Stomach (tissue), 9 donors: Measurements from ENCODE around the gene SMAD5. TPM values are rescaled to one million over a fixed set of nuclear protein-coding genes. Genes with fewer than 3 reads are reported as not detected.

Experiments used
- DNase-seq, 2 donors: peaks; one replicate each; pipeline versions ENCODE4 v3.0.0 to v3.0.0-alpha.2; 2013 to 2019
- H3K27ac ChIP-seq, 5 donors: fragments of 200-600 bp in 4 of 5; sonication (generic) in 4 of 5; one replicate each; pipeline ENCODE4 v1.5.1; 2013 to 2019; ENCODE audit warnings: mild to moderate bottlenecking in 1 of 5, moderate library complexity in 1 of 5
- H3K27me3 ChIP-seq, 3 donors: fragments of 200-600 bp; sonication (generic); one replicate each; pipeline ENCODE4 v1.5.1; 2017 to 2019; ENCODE audit warnings: mixed run types in 1 of 3
- H3K36me3 ChIP-seq, 4 donors: fragments of 200-600 bp; sonication (generic); 1 replicate in 3 of 4; 2 replicates in 1 of 4; pipeline ENCODE4 v1.5.1; 2016 to 2019
- H3K4me1 ChIP-seq, 4 donors: fragments of 200-600 bp; sonication (generic); one replicate each; pipeline ENCODE4 v1.5.1; 2016 to 2019
- H3K4me3 ChIP-seq, 4 donors: fragments of 200-600 bp; sonication (generic) in 3 of 4; one replicate each; pipeline ENCODE4 v1.5.1; 2016 to 2019; ENCODE audit warnings: mild to moderate bottlenecking in 1 of 4
- H3K9me3 ChIP-seq, 4 donors: fragments of 200-600 bp; sonication (generic); one replicate each; pipeline ENCODE4 v1.5.1; 2016 to 2019
- EP300 ChIP-seq: sonication (generic); formaldehyde crosslinking; IDR thresholded peaks from one replicate; pipeline ENCODE4 v1.6.1; 2017; ENCODE audit warnings: antibody characterized with exemption
- POLR2A ChIP-seq, 4 donors: fragments of 450-650 bp; IDR thresholded peaks; one replicate each; pipeline ENCODE4 v1.6.1; 2016; ENCODE audit warnings: antibody characterized with exemption in 4 of 4, control low read depth in 2 of 4, mild to moderate bottlenecking in 1 of 4, moderate library complexity in 1 of 4
- POLR2AphosphoS5 ChIP-seq, 3 donors: sonication (generic); formaldehyde crosslinking; IDR thresholded peaks; one replicate each; pipeline ENCODE4 v1.6.1; 2016; ENCODE audit warnings: antibody characterized with exemption in 3 of 3
- WGBS, 5 donors: extraction: QIAGEN DNeasy Blood & Tissue Kit in 3 of 5; methylation state at CpG; one replicate each; pipeline versions ENCODE4 v1.1.5 to v1.1.7; 2013 to 2018; 5-methylcytosine and 5-hydroxymethylcytosine counted together
- intact Hi-C: fragments of 100-400 bp; cut with DNase I; formaldehyde crosslinking; loops from one replicate; pipeline ENCODE4 v1.15.1; 2023; ENCODE audit warnings: low total_unique reads
- polyA plus RNA-seq, 3 donors: library from polyadenylated mRNA; stranded (reverse); fragments of 200-250 nt; gene quantifications; one replicate each; pipeline ENCODE4 v1.2.3, GENCODE V29; 2013
- total RNA-seq, 5 donors: library from RNA; depleted of rRNA; stranded (reverse); fragments of >200 nt; gene quantifications; one replicate each; pipeline versions ENCODE4 v1.1.0 to v1.2.3, GENCODE V29; 2014 to 2016
- TF ChIP-seq, protein P1 (sequence below), 7 experiments: fragments of 450-650 bp in 4 of 7; fragments of 200-600 bp in 3 of 7; sonication (generic) in 3 of 7; IDR thresholded peaks; one replicate each; pipeline ENCODE4 v1.5.1; 2016 to 2019; ENCODE audit warnings: antibody characterized with exemption in 7 of 7, control low read depth in 2 of 7, mild to moderate bottlenecking in 1 of 7
- donor health status: healthy with polysubstance abuse.
- donor health status: Bipolar disorder and iron deficiency.
- donor health status: healthy.

Gene SMAD5
- total and polyA plus RNA-seq, 8 donors: 6.8 to 220 (median 24.0) TPM

DNA sequence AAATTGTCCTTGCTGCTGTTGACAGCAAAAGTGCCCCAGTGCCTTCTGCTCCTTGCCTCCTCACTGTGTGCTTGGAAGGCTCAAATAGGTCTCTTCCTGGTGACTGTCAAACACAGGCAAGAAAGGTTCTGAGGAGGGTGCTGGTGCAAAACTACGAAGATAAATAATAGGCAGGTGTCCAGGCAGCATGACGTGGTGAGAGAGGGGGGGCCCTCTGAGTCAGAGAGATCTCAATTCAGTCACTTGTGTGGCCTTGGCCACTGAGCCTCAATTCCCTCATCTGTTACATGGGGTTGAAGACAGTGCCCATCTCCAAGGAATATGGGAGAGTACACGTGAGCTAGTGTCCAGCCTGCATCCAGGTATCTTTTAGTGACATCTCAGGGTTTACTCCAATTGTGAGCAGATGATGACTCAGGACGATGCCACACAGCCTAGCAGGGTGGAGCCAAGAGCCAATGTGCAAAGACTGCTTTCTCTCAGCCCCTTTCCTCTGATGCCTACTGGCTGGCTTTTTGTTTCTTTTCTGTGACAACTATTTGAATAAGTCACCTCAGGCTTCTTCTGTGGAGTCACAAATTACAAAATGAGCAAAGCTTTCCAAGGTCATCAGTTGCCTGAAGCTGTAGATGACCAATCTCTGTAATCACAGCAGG is 90.1 kb downstream of the SMAD5 start:
- DNase-seq: no peak
- TF ChIP-seq POLR2AphosphoS5 (IDR thresholded peaks at IDR 0.05): no peak
- no peak for TF ChIP-seq POLR2A (IDR thresholded peaks at IDR 0.05)
- no peak for TF ChIP-seq EP300
- TF ChIP-seq, protein P1, sequence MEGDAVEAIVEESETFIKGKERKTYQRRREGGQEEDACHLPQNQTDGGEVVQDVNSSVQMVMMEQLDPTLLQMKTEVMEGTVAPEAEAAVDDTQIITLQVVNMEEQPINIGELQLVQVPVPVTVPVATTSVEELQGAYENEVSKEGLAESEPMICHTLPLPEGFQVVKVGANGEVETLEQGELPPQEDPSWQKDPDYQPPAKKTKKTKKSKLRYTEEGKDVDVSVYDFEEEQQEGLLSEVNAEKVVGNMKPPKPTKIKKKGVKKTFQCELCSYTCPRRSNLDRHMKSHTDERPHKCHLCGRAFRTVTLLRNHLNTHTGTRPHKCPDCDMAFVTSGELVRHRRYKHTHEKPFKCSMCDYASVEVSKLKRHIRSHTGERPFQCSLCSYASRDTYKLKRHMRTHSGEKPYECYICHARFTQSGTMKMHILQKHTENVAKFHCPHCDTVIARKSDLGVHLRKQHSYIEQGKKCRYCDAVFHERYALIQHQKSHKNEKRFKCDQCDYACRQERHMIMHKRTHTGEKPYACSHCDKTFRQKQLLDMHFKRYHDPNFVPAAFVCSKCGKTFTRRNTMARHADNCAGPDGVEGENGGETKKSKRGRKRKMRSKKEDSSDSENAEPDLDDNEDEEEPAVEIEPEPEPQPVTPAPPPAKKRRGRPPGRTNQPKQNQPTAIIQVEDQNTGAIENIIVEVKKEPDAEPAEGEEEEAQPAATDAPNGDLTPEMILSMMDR (IDR thresholded peaks at IDR 0.05): no peak
- Histone ChIP-seq H3K36me3 (no peaks in the 10 kb centered on the region), H3K27ac (no peak overlapping the region), H3K4me1 (no peaks in the 10 kb centered on the region), H3K27me3 (peaks cover 0 to 23% (median 0%) of the 10 kb centered on the region in 3 donors), H3K9me3 (peaks cover 0 to 24% (median 19%) of the 10 kb centered on the region in 4 donors), H3K4me3 (no peak overlapping the region)
- intact Hi-C loops: no loop called here
- 53 to 67% (median 59%) methylated on average over 4 of the region's 4 CpGs for WGBS, 5 donors

- intact Hi-C loops: no loop called here
- Histone ChIP-seq H3K4me3 (no peak overlapping the region), H3K4me1 (no peaks in the 10 kb centered on the region), H3K27ac (no peak overlapping the region), H3K9me3 (peaks cover 0 to 8% (median 3%) of the 10 kb centered on the region in 4 donors), H3K36me3 (no peaks in the 10 kb centered on the region), H3K27me3 (peaks cover 0 to 35% (median 0%) of the 10 kb centered on the region in 3 donors)
- no peak for DNase-seq
- WGBS, 5 donors: 35 to 50% (median 43%) methylated on average over 2 of the region's 2 CpGs
- TF ChIP-seq, protein P1 (IDR thresholded peaks at IDR 0.05): no peak
- TF ChIP-seq POLR2A (IDR thresholded peaks at IDR 0.05) (no peak), POLR2AphosphoS5 (IDR thresholded peaks at IDR 0.05) (no peak), EP300 (no peak)
These were observed 93.2 kb downstream of the SMAD5 start for GRCh38 chr5:136225796-136226195.

DNA sequence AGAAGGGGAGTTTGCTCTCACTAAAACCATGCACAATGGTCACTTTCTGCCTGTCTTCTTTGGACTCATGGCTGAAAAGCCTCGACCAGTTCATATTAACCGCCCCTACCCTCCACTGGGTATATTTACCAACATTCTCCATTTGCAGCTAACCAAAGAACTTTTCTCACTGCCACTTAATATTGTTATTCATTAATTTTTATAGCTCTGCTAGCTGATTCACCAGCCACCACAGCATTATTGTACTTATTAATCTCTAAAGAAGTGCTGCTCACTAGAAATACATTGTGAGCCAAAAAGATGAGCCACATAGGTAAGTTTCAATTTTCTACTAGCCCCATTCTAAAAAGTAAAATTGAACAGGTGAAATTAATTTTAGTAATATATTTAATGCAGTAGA is 93.8 kb downstream of the SMAD5 start:
- no peak for DNase-seq
- 58 to 81% (median 75%) methylated on average over 2 of the region's 2 CpGs for WGBS, 5 donors
- H3K36me3 ChIP-seq: no peaks in the 10 kb centered on the region
- no peak overlapping the region for H3K4me3 ChIP-seq
- H3K4me1 ChIP-seq: no peaks in the 10 kb centered on the region
- intact Hi-C loops: no loop called here
- H3K27ac ChIP-seq: no peak overlapping the region
- peaks cover 0 to 35% (median 0%) of the 10 kb centered on the region in 3 donors for H3K27me3 ChIP-seq
- peaks cover 0 to 2% (median under 1%) of the 10 kb centered on the region in 4 donors for H3K9me3 ChIP-seq
- TF ChIP-seq EP300 (no peak), POLR2A (IDR thresholded peaks at IDR 0.05) (no peak), POLR2AphosphoS5 (IDR thresholded peaks at IDR 0.05) (no peak)
- TF ChIP-seq, protein P1 (IDR thresholded peaks at IDR 0.05): no peak

GRCh38 chr5:136228136-136228757 is 95.6 kb downstream of the SMAD5 start:
- Histone ChIP-seq H3K4me3 (no peak overlapping the region), H3K27ac (no peak overlapping the region), H3K36me3 (no peaks in the 10 kb centered on the region), H3K9me3 (no peaks in the 10 kb centered on the region), H3K27me3 (peaks cover 0 to 35% (median 0%) of the 10 kb centered on the region in 3 donors), H3K4me1 (no peaks in the 10 kb centered on the region)
- DNase-seq: no peak
- WGBS, 5 donors: 30 to 45% (median 34%) methylated on average over 7 of the region's 7 CpGs
- intact Hi-C loops: no loop called here
- TF ChIP-seq POLR2A (IDR thresholded peaks at IDR 0.05): no peak
- TF ChIP-seq, protein P1 (IDR thresholded peaks at IDR 0.05): no peak
- TF ChIP-seq EP300: no peak
- TF ChIP-seq POLR2AphosphoS5 (IDR thresholded peaks at IDR 0.05): no peak
